Common myeloid progenitor, CD34-positive (primary cell): Measurements from ENCODE around the gene OTUD7B.
A peak's percentile ranks its signal among the peaks of the same experiment; 100 is the strongest.
"Not testable (repeated sequence)": the region's sequence is repeated elsewhere in the genome, so short reads cannot be mapped to it uniquely, and the experiment has no call there.

Source experiments
- CTCF ChIA-PET: fragments of 350-600 bp; sonication (Branson Sonifier 250); formaldehyde crosslinking; loops from one replicate; lab custom pipeline; 2021; ENCODE audit warnings: antibody characterized with exemption; lab: Charles Lee
- POLR2A ChIA-PET: fragments of 350-600 bp; sonication (Branson Sonifier 250); formaldehyde crosslinking; loops from one replicate; lab custom pipeline; 2021; ENCODE audit warnings: antibody characterized with exemption; lab: Charles Lee
- DNase-seq, 3 donors: peaks; one replicate each; pipeline versions ENCODE4 v3.0.0 to v3.0.0-alpha.2; 2013
- H3K27ac ChIP-seq, 2 experiments: 1 replicate in 1 of 2; 2 replicates in 1 of 2; pipeline ENCODE4 v1.7.0; 2013; ENCODE audit warnings: inconsistent platforms in 2 of 2, low read length in 2 of 2, mild to moderate bottlenecking in 2 of 2, low read depth in 1 of 2, moderate library complexity in 1 of 2; ENCODE audit not compliant: severe bottlenecking in 2 of 2, insufficient read depth in 1 of 2, poor library complexity in 1 of 2
- H3K27me3 ChIP-seq, 5 experiments: replicated peaks in 2 of 5; 1 replicate in 3 of 5; 2 replicates in 2 of 5; pipeline versions ENCODE4 v1.6.1 to v1.7.0; 2013; ENCODE audit warnings: low read length in 4 of 5, mild to moderate bottlenecking in 2 of 5, moderate library complexity in 2 of 5, inconsistent platforms in 1 of 5; ENCODE audit not compliant: insufficient read depth in 5 of 5, control insufficient read depth in 4 of 5
- H3K36me3 ChIP-seq, 4 experiments: 1 replicate in 2 of 4; 2 replicates in 2 of 4; pipeline versions ENCODE4 v1.6.1 to v1.7.0; 2013; ENCODE audit warnings: low read length in 3 of 4, control low read depth in 1 of 4, mild to moderate bottlenecking in 1 of 4; ENCODE audit not compliant: control insufficient read depth in 4 of 4, insufficient read depth in 4 of 4
- H3K4me1 ChIP-seq, 4 experiments: 1 replicate in 3 of 4; 2 replicates in 1 of 4; pipeline versions ENCODE4 v1.6.1 to v1.7.1; 2013; ENCODE audit warnings: low read length in 3 of 4, mild to moderate bottlenecking in 3 of 4, control low read depth in 1 of 4, inconsistent platforms in 1 of 4, moderate library complexity in 1 of 4; ENCODE audit not compliant: control insufficient read depth in 4 of 4, insufficient read depth in 4 of 4; ENCODE audit errors: control extremely low read depth in 1 of 4
- H3K4me3 ChIP-seq, 7 experiments: 1 replicate in 4 of 7; 2 replicates in 3 of 7; pipeline versions ENCODE4 v1.5.1 to v1.7.0; 2013; ENCODE audit warnings: mild to moderate bottlenecking in 7 of 7, low read length in 6 of 7, moderate library complexity in 6 of 7, inconsistent platforms in 2 of 7, low read depth in 2 of 7, control low read depth in 1 of 7; ENCODE audit not compliant: insufficient read depth in 4 of 7, control insufficient read depth in 1 of 7; ENCODE audit errors: extremely low read depth in 1 of 7
- H3K9me3 ChIP-seq, 5 experiments: 1 replicate in 4 of 5; 2 replicates in 1 of 5; pipeline versions ENCODE4 v1.6.1 to v1.7.1; 2013; ENCODE audit warnings: low read length in 4 of 5, mild to moderate bottlenecking in 2 of 5, inconsistent platforms in 1 of 5, low read depth in 1 of 5, moderate library complexity in 1 of 5; ENCODE audit not compliant: control insufficient read depth in 4 of 5, insufficient read depth in 2 of 5; ENCODE audit errors: control extremely low read depth in 1 of 5
- WGBS: methylation state at CpG from one replicate; pipeline ENCODE4 v1.1.5; 2013; ENCODE audit not compliant: insufficient coverage; 5-methylcytosine and 5-hydroxymethylcytosine counted together

The OTUD7B gene

DNA sequence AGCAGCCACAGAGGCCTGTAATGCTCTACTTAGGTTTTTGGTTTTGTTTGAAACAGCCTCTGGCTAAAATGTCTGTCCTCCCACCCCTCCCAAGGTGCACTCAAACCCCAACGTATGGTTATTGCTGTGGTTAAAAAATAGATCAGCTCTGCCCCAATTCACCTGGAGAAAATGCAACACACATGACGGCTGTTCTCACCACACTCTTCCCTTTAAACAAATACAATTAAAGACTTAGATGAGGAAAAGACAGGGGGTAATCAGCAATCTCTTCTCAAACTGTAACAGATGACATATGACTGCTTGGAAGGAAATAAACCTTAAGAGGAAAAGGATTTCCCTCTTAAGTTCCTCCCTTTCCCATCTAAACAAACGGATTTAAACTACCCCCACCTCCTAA lies 67.6 kb downstream of the OTUD7B start:
- H3K9me3 ChIP-seq: no peaks in the 10 kb centered on the region
- POLR2A ChIA-PET: no interaction called here
- H3K27me3 ChIP-seq: no peaks in the 10 kb centered on the region
- no CpG with 5 or more reads among the region's 3 CpGs for WGBS
- no peaks in the 10 kb centered on the region for H3K36me3 ChIP-seq
- no peak overlapping the region for H3K4me3 ChIP-seq
- CTCF ChIA-PET: interaction anchor here (0.7 to 1.7 kb wide), 3 partner anchors 9 to 19 kb away, joined by 3 to 4 read pairs (median 3); no protein-coding TSS in a partner anchor
- H3K27ac ChIP-seq: no peak overlapping the region
- no peak for DNase-seq
- peaks cover 0 to 14% (median 6%) of the 10 kb centered on the region in 4 experiments for H3K4me1 ChIP-seq

GRCh38 chr1:149942207-149942606 lies 68.3 kb downstream of the OTUD7B start:
- Histone ChIP-seq H3K27me3 (no peaks in the 10 kb centered on the region), H3K4me1 (peaks cover 0 to 21% (median 12%) of the 10 kb centered on the region in 4 experiments), H3K36me3 (no peaks in the 10 kb centered on the region), H3K4me3 (no peak overlapping the region), H3K27ac (no peak overlapping the region), H3K9me3 (no peaks in the 10 kb centered on the region)
- 85% methylated on average over 2 of the region's 5 CpGs for WGBS
- DNase-seq: no peak
- ChIA-PET POLR2A (no interaction called here), CTCF (interaction anchor here (0.7 to 1.7 kb wide), 3 partner anchors 8 to 70 kb away, joined by 3 read pairs; no protein-coding TSS in a partner anchor)

GRCh38 chr1:149940427-149940826 lies 70.1 kb downstream of the OTUD7B start:
- WGBS: 94% methylated on average over 2 of the region's 3 CpGs
- no peak for DNase-seq
- POLR2A ChIA-PET: no interaction called here
- H3K36me3 ChIP-seq: no peaks in the 10 kb centered on the region
- no peaks in the 10 kb centered on the region for H3K27me3 ChIP-seq
- H3K27ac ChIP-seq: no peak overlapping the region
- no peak overlapping the region for H3K4me3 ChIP-seq
- peaks cover 0 to 24% (median 13%) of the 10 kb centered on the region in 4 experiments for H3K4me1 ChIP-seq
- H3K9me3 ChIP-seq: no peaks in the 10 kb centered on the region
- CTCF ChIA-PET: interaction anchor here (2.4 kb wide), 1 partner anchor 11 kb away, joined by 12 read pairs; no protein-coding TSS in a partner anchor

DNA sequence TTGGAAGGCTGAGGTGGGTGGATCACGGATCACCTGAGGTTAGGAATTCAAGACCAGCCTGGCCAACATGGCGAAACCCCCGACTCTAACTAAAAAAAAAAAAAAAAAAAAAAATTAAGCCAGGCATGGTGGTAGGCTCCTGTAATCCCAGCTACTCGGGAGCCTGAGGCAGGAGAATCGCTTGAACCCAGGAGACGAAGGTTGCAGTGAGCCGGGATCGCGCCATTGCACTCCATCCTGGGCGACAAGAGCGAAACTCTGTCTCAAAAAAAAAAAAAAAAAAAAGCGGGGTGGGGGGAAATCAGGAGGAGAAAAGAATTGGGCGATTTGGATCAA lies 71.9 kb downstream of the OTUD7B start:
- H3K36me3 ChIP-seq, H3K27ac ChIP-seq: not testable (repeated sequence)
- CTCF ChIA-PET: interaction anchor here (1.6 to 2.4 kb wide), 2 partner anchors 10 to 112 kb away, joined by 3 to 12 read pairs; no protein-coding TSS in a partner anchor

DNA sequence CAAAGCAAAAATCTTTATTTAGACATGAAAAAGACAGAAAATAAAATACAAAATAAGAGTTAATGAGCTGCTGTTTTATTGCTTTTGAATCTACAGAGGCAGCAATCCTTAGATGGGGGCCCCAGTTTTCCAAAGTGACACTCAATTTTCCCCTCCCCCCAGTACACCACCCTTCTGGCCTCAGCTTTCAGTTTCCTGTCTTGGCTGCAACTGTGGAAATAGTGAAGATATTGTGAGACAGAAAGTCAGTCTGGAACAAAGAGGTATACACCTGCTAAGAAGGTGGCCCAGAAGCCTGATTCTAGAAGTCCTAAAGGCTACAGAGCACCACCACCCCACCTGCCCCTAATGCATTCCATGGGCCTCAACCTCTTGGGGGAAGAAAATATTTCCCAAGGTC lies 72.8 kb downstream of the OTUD7B start:
- H3K27me3 ChIP-seq: no peaks in the 10 kb centered on the region
- ChIA-PET CTCF (interaction anchor here (1.6 kb wide), 1 partner anchor 113 kb away, joined by 3 read pairs; no protein-coding TSS in a partner anchor), POLR2A (interaction anchor here (1.1 kb wide), 1 partner anchor 10 kb away, joined by 3 read pairs; the partner anchor contains the start of gene SF3B4)
- H3K4me1 ChIP-seq: peaks cover 0 to 24% (median 13%) of the 10 kb centered on the region in 4 experiments
- no peak overlapping the region for H3K27ac ChIP-seq
- H3K4me3 ChIP-seq: peak overlapping the region in 1 of 7 experiments; percentile 42
- DNase-seq: no peak
- no peaks in the 10 kb centered on the region for H3K36me3 ChIP-seq
- no peaks in the 10 kb centered on the region for H3K9me3 ChIP-seq

More for the DNA sequence above, 71.9 kb downstream of the OTUD7B start:
- POLR2A ChIA-PET: interaction anchor here (0.8 to 0.9 kb wide), 2 partner anchors 11 to 51 kb away, joined by 3 read pairs; a partner anchor contains a TSS
- whole genome bisulfite sequencing: 94% methylated on average over 3 of the region's 13 CpGs
- H3K9me3 ChIP-seq, DNase-seq, H3K27me3 ChIP-seq, H3K4me3 ChIP-seq: not testable (repeated sequence)
- peaks cover 0 to 24% (median 13%) of the 10 kb centered on the region in 4 experiments for H3K4me1 ChIP-seq

GRCh38 chr1:149936992-149937705 lies 73.4 kb downstream of the OTUD7B start:
- peak in 1 of 3 donors; percentile 8 for DNase-seq
- POLR2A ChIA-PET: interaction anchor here (1.1 kb wide), 1 partner anchor 9 kb away, joined by 3 read pairs; the partner anchor contains the start of gene SF3B4
- CTCF ChIA-PET: interaction anchor here (1.6 kb wide), 1 partner anchor 113 kb away, joined by 3 read pairs; no protein-coding TSS in a partner anchor
- H3K27me3 ChIP-seq: no peaks in the 10 kb centered on the region
- peaks cover 0 to 24% (median 13%) of the 10 kb centered on the region in 4 experiments for H3K4me1 ChIP-seq
- H3K27ac ChIP-seq: no peak overlapping the region
- WGBS: 94% methylated on average over 4 of the region's 8 CpGs
- H3K4me3 ChIP-seq: no peak overlapping the region
- no peaks in the 10 kb centered on the region for H3K9me3 ChIP-seq
- H3K36me3 ChIP-seq: no peaks in the 10 kb centered on the region
